GM12878 (cell line): ENCODE measurements around the gene SLC31A1. TPM values are rescaled to one million over a fixed set of nuclear protein-coding genes. Genes with fewer than 3 reads are reported as not detected.
A peak's percentile ranks its signal among the peaks of the same experiment; 100 is the strongest.

Source experiments
- ATAC-seq: fragments of 200-7000 bp; cut with Tn5 transposase; 3 replicates; pipeline ENCODE4 v1.9.1; 2020; ENCODE audit warnings: mild to moderate bottlenecking, moderate library complexity
- BruUV-seq: library from RNA; stranded (reverse); fragments of 400-500 nt; replicated peaks from 2 replicates; lab custom pipeline; 2021; lab: Mats Ljungman, UMichigan
- CTCF ChIA-PET: fragments of 300-600 bp; sonication (Branson Sonifier 250); formaldehyde crosslinking; extraction: SDS; loops from one replicate; lab custom pipeline; 2021; ENCODE audit warnings: inconsistent platforms; lab: Yijun Ruan, JAX
- POLR2A ChIA-PET: fragments of 350-600 bp; formaldehyde crosslinking; extraction: SDS; loops from one replicate; lab custom pipeline; 2021; ENCODE audit warnings: inconsistent platforms; lab: Charles Lee
- RAD21 ChIA-PET: fragments of 300-600 bp; sonication (Branson Sonifier 250); formaldehyde crosslinking; loops from one replicate; lab custom pipeline; 2023; ENCODE audit warnings: antibody characterized with exemption; ENCODE audit not compliant: unreplicated experiment; lab: Charles Lee
- SMC1A ChIA-PET: fragments of 300-600 bp; sonication (Branson Sonifier 250); formaldehyde crosslinking; loops from one replicate; lab custom pipeline; 2023; ENCODE audit not compliant: unreplicated experiment, uncharacterized antibody; lab: Charles Lee
- DNase-seq: peaks from one replicate; pipeline ENCODE4 v3.0.0-alpha.2; 2011; ENCODE audit warnings: low read depth, low spot score
- FAIRE-seq: peaks from 3 replicates; lab custom pipeline; 2011; peaks lifted over from hg19 to GRCh38; lab: Jason Lieb, UNC
- H2AFZ ChIP-seq: 2 replicates; pipeline ENCODE4 v1.6.0; 2011; ENCODE audit warnings: low read depth, low read length, control low read depth; ENCODE audit not compliant: control insufficient read depth
- H3K27ac ChIP-seq: 2 replicates; pipeline ENCODE4 v1.5.1; 2011; ENCODE audit warnings: control low read depth; ENCODE audit not compliant: control insufficient read depth, insufficient read depth
- H3K27me3 ChIP-seq, 2 experiments: replicated peaks in 1 of 2; 2 replicates each; pipeline versions ENCODE4 v1.6.0 to v1.6.1; 2011; ENCODE audit warnings: low read length in 1 of 2; ENCODE audit not compliant: control insufficient read depth in 2 of 2, insufficient read depth in 2 of 2
- H3K36me3 ChIP-seq, 2 experiments: 2 replicates each; pipeline ENCODE4 v1.5.1; 2011; ENCODE audit warnings: low read length in 1 of 2; ENCODE audit not compliant: control insufficient read depth in 2 of 2, insufficient read depth in 2 of 2
- H3K4me1 ChIP-seq: 2 replicates; pipeline ENCODE4 v1.6.1; 2011; ENCODE audit warnings: mild to moderate bottlenecking, low read length, moderate library complexity, mixed read lengths; ENCODE audit not compliant: control insufficient read depth, insufficient read depth
- H3K4me2 ChIP-seq: 2 replicates; pipeline ENCODE4 v1.6.0; 2011; ENCODE audit warnings: control low read depth; ENCODE audit not compliant: control insufficient read depth, insufficient read depth
- H3K4me3 ChIP-seq: fragments of 200-600 bp; sonication (generic); 2 replicates; pipeline ENCODE4 v1.5.1; 2016
- H3K79me2 ChIP-seq: 2 replicates; pipeline ENCODE4 v1.6.0; 2011; ENCODE audit warnings: low read length; ENCODE audit not compliant: control insufficient read depth, insufficient read depth
- H3K9ac ChIP-seq: 2 replicates; pipeline ENCODE4 v1.8.0; 2011; ENCODE audit warnings: low read length, control low read depth, mixed read lengths; ENCODE audit not compliant: control insufficient read depth, insufficient read depth
- H3K9me3 ChIP-seq: replicated peaks from 3 replicates; pipeline ENCODE4 v1.5.1; 2011; ENCODE audit warnings: mild to moderate bottlenecking, low read length; ENCODE audit not compliant: control insufficient read depth, insufficient read depth
- H4K20me1 ChIP-seq: 2 replicates; pipeline ENCODE4 v1.6.0; 2011; ENCODE audit not compliant: control insufficient read depth, insufficient read depth
- ETV6 ChIP-seq, 2 experiments: fragments of 450-650 bp in 1 of 2; IDR thresholded peaks in 1 of 2; conservative IDR thresholded peaks in 1 of 2; 2 replicates each; pipeline ENCODE4 v1.6.1; 2014; ENCODE audit warnings: antibody characterized with exemption in 1 of 2, borderline replicate concordance in 1 of 2, low read depth in 1 of 2, mild to moderate bottlenecking in 1 of 2, moderate library complexity in 1 of 2
- GABPA ChIP-seq: IDR thresholded peaks from 2 replicates; pipeline ENCODE4 v1.6.1; 2014; ENCODE audit warnings: antibody characterized with exemption, low read depth, mild to moderate bottlenecking, inconsistent platforms
- LARP7 ChIP-seq: fragments of 450-650 bp; IDR thresholded peaks from 2 replicates; pipeline ENCODE4 v1.6.1; 2017; ENCODE audit warnings: mild to moderate bottlenecking
- MEF2A ChIP-seq: IDR thresholded peaks from 2 replicates; pipeline ENCODE4 v1.6.1; 2011; ENCODE audit warnings: low read depth, mild to moderate bottlenecking, low read length, moderate library complexity; ENCODE audit not compliant: insufficient read depth
- NRF1 ChIP-seq: conservative IDR thresholded peaks from 2 replicates; pipeline ENCODE4 v1.6.1; 2011; ENCODE audit warnings: mild to moderate bottlenecking, low read depth, low read length, improper control_type of control experiment
- SIN3A ChIP-seq: IDR thresholded peaks from 2 replicates; pipeline ENCODE4 v1.6.1; 2012; ENCODE audit warnings: low read depth, low read length, improper control_type of control experiment
- SUPT20H ChIP-seq: IDR thresholded peaks from 2 replicates; pipeline ENCODE4 v1.6.1; 2011; ENCODE audit warnings: low read depth, mild to moderate bottlenecking, low read length, moderate library complexity, borderline replicate concordance; ENCODE audit not compliant: control insufficient read depth
- TCF12 ChIP-seq: IDR thresholded peaks from 2 replicates; pipeline ENCODE4 v1.6.1; 2011; ENCODE audit warnings: low read depth, mild to moderate bottlenecking, low read length
- WGBS: methylation state at CpG from one replicate; pipeline ENCODE4 v1.1.6; 2016; ENCODE audit warnings: low lambda C conversion rate; ENCODE audit not compliant: insufficient replicate concordance, insufficient coverage; ENCODE audit errors: missing lambda C conversion rate; 5-methylcytosine and 5-hydroxymethylcytosine counted together
- in situ Hi-C: fragments of 300-500 bp; cut with MboI; formaldehyde crosslinking; loops from 9 replicates; pipeline ENCODE4 v1.14.3; 2018; ENCODE audit warnings: mixed read lengths
- intact Hi-C: fragments of 100-400 bp; cut with micrococcal nuclease; formaldehyde crosslinking; loops from one replicate; pipeline ENCODE4 v1.14.2; 2022; ENCODE audit not compliant: unreplicated experiment
- polyA plus RNA-seq, 11 experiments: library from polyadenylated mRNA; depleted of rRNA in 4 of 11; unstranded in 6 of 11; stranded (reverse) in 5 of 11; fragments of >200 nt; fragmentation: Nextera tagmentation in 4 of 11; fragmentation: Illumina TruSeq in 1 of 11; extraction: Ambion mirVana in 4 of 11; extraction: Trizol in 1 of 11; gene quantifications; 1 replicate in 1 of 11; 2 replicates in 10 of 11; pipeline versions ENCODE4 v1.2.1 to v1.2.3, GENCODE V29; 2011 to 2016; ENCODE audit warnings: inconsistent platforms in 2 of 11, missing spikeins in 2 of 11, low read depth in 1 of 11
- total RNA-seq, 4 experiments: library from RNA; depleted of rRNA in 3 of 4; stranded (reverse); fragments of >200 nt in 3 of 4; fragmentation: Illumina TruSeq in 1 of 4; extraction: Trizol in 1 of 4; gene quantifications; 2 replicates each; pipeline versions ENCODE4 v1.2.1 to v1.2.3, GENCODE V29; 2013 to 2021
- TF ChIP-seq, protein P1 (sequence below): IDR thresholded peaks from 2 replicates; pipeline ENCODE4 v1.6.1; 2011; ENCODE audit warnings: low read depth, mild to moderate bottlenecking, low read length, moderate library complexity, borderline replicate concordance; ENCODE audit errors: extremely low read depth
- TF ChIP-seq, protein P2 (sequence below): fragments of 450-650 bp; formaldehyde crosslinking; IDR thresholded peaks from 2 replicates; pipeline ENCODE4 v1.4.0; 2022; ENCODE audit warnings: mild to moderate bottlenecking, moderate library complexity
- TF ChIP-seq, protein P3 (sequence below): IDR thresholded peaks from 2 replicates; pipeline ENCODE4 v1.6.1; 2011; ENCODE audit warnings: mild to moderate bottlenecking, low read depth, low read length, moderate library complexity; ENCODE audit not compliant: insufficient replicate concordance

SLC31A1 gene
- total and polyA plus RNA-seq, 10 of the 15 experiments (the other 5 are each of a cell fraction or from before 2014, with no cell fraction given): 7.3 to 16.2 (median 10.5) TPM

DNA sequence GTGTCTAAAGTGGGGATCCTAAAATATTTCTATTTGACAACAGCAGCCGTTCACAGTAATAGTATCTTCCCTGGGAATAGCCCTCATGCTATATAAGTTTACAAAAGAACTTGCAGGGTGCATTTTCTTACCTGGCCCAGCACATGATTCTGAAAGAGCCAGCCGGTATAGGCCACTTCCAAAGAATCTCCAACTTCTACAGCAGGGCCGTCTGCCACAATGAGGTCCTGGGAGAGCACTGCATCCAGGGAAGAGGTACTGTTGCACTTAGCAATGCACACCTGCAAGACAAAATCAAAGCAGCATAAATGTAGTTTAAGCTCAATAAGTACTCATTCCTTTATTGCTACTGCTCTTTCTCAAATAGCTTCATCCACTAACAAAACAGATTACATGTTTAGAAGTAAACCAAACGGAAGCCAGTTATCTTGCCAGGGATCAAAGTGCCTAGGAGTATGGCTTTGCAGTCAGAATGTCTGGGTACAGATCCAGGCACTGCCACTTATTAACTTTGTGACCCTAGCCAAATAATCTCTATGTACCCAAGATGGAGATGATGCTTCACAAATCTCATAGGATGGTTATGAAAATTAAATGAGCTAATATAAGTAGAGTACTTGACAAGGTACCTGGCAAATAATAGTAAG lies 21.5 kb upstream of the SLC31A1 start:
- H3K4me3 ChIP-seq: no peak overlapping the region
- no peak for TF ChIP-seq ETV6 (conservative IDR thresholded peaks at IDR 0.05 in 1 of 2, IDR thresholded peaks at IDR 0.05 in 1 of 2; ENCODE audit: borderline replicate concordance in 1 of 2, low read depth in 1 of 2)
- CTCF ChIA-PET: interaction anchor here (0.9 kb wide), 1 partner anchor 9 kb away, joined by 3 read pairs; no protein-coding TSS in a partner anchor
- POLR2A ChIA-PET: no interaction called here
- no peak for FAIRE-seq
- H3K27me3 ChIP-seq: no peaks in the 10 kb centered on the region
- RAD21 ChIA-PET: no interaction called here
- peaks cover 2 to 39% of the 10 kb centered on the region in 2 experiments for H3K36me3 ChIP-seq
- SMC1A ChIA-PET: interaction anchor here (1.0 kb wide), 1 partner anchor 25 kb away, joined by 3 read pairs; no protein-coding TSS in a partner anchor
- no peaks in the 10 kb centered on the region for H3K9me3 ChIP-seq
- no peaks in the 10 kb centered on the region for H3K4me1 ChIP-seq
- WGBS: 95% methylated on average over 4 of the region's 4 CpGs
- intact Hi-C loops: no loop called here
- in situ Hi-C loops: no loop called here
- ATAC-seq: no peak
- H4K20me1 ChIP-seq: no peaks in the 10 kb centered on the region
- no peak overlapping the region for H2AFZ ChIP-seq
- H3K4me2 ChIP-seq: no peak overlapping the region
- DNase-seq: no peak
- H3K79me2 ChIP-seq: no peaks in the 10 kb centered on the region
- H3K9ac ChIP-seq: no peak overlapping the region
- BruUV-seq: no TSS peak
- H3K27ac ChIP-seq: no peak overlapping the region

DNA sequence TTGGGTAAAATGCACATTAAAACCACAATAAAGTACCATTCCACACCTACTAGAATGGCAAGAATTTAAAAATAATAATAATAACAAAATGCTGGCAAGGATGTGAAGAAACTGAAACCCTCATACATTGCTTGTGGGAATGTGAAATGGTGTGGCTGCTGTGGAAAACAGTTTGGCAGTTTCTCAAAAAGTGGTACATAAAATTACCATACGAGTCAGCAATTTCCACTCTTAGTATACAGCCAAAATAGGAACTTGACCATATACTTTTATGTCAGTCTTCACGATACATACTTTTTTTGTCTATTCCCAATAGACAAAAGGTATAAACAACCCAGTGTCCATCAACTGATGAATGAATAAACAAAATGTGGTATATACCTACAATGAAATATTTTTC lies 15.9 kb upstream of the SLC31A1 start:
- in situ Hi-C loops: no loop called here
- BruUV-seq: no TSS peak
- TF ChIP-seq LARP7: no peak
- no peak for TF ChIP-seq NRF1
- TF ChIP-seq, protein P1, sequence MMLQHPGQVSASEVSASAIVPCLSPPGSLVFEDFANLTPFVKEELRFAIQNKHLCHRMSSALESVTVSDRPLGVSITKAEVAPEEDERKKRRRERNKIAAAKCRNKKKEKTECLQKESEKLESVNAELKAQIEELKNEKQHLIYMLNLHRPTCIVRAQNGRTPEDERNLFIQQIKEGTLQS: no peak
- TF ChIP-seq, protein P2, sequence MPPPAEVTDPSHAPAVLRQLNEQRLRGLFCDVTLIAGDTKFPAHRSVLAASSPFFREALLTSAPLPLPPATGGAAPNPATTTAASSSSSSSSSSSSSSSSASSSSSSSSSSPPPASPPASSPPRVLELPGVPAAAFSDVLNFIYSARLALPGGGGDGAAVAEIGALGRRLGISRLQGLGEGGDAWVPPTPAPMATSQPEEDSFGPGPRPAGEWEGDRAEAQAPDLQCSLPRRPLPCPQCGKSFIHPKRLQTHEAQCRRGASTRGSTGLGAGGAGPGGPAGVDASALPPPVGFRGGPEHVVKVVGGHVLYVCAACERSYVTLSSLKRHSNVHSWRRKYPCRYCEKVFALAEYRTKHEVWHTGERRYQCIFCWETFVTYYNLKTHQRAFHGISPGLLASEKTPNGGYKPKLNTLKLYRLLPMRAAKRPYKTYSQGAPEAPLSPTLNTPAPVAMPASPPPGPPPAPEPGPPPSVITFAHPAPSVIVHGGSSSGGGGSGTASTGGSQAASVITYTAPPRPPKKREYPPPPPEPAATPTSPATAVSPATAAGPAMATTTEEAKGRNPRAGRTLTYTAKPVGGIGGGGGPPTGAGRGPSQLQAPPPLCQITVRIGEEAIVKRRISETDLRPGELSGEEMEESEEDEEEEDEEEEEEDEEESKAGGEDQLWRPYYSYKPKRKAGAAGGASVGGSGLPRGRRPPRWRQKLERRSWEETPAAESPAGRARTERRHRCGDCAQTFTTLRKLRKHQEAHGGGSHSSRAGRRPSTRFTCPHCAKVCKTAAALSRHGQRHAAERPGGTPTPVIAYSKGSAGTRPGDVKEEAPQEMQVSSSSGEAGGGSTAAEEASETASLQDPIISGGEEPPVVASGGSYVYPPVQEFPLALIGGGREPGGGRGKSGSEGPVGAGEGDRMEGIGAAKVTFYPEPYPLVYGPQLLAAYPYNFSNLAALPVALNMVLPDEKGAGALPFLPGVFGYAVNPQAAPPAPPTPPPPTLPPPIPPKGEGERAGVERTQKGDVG: no peak
- TF ChIP-seq SUPT20H: no peak
- no peak for TF ChIP-seq MEF2A
- no peak for TF ChIP-seq GABPA
- TF ChIP-seq SIN3A: no peak
- TF ChIP-seq, protein P3, sequence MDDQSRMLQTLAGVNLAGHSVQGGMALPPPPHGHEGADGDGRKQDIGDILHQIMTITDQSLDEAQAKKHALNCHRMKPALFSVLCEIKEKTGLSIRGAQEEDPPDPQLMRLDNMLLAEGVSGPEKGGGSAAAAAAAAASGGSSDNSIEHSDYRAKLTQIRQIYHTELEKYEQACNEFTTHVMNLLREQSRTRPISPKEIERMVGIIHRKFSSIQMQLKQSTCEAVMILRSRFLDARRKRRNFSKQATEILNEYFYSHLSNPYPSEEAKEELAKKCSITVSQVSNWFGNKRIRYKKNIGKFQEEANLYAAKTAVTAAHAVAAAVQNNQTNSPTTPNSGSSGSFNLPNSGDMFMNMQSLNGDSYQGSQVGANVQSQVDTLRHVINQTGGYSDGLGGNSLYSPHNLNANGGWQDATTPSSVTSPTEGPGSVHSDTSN: no peak
- TF ChIP-seq TCF12: no peak

More for the DNA sequence above, 15.9 kb upstream of the SLC31A1 start:
- Histone ChIP-seq H3K4me3 (no peak overlapping the region), H3K27ac (no peak overlapping the region), H4K20me1 (no peaks in the 10 kb centered on the region), H3K9me3 (no peaks in the 10 kb centered on the region), H3K9ac (no peak overlapping the region), H3K36me3 (peaks cover 0 to 38% of the 10 kb centered on the region in 2 experiments; a peak in 2 of 4 replicates), H3K27me3 (no peaks in the 10 kb centered on the region), H3K79me2 (no peaks in the 10 kb centered on the region), H3K4me1 (peaks cover 4% of the 10 kb centered on the region; the same call in 1 of the 2 replicates), H2AFZ (no peak overlapping the region), H3K4me2 (no peak overlapping the region)
- ChIA-PET SMC1A (no interaction called here), CTCF (no interaction called here), POLR2A (no interaction called here), RAD21 (interaction anchor here (1.0 kb wide), 1 partner anchor 15 kb away, joined by 3 read pairs; no protein-coding TSS in a partner anchor)
- intact Hi-C loops: no loop called here
- WGBS: 50% methylated on average over 2 of the region's 2 CpGs
- ATAC-seq (no peak), DNase-seq (no peak), FAIRE-seq (peak; percentile 27)
